MCF 10A (cell line): ENCODE results near the gene SASH3. TPM values are rescaled to one million over a fixed set of nuclear protein-coding genes. Genes with fewer than 3 reads are reported as not detected.

Experiments used
- BruUV-seq: library from RNA; stranded (reverse); fragments of 400-500 nt; replicated peaks from 2 replicates; lab custom pipeline; 2021; lab: Mats Ljungman, UMichigan
- CTCF ChIA-PET: fragments of 300-600 bp; sonication (Branson Sonifier 250); formaldehyde crosslinking; extraction: SDS; loops from one replicate; lab custom pipeline; 2021; ENCODE audit warnings: antibody characterized with exemption, inconsistent platforms; lab: Yijun Ruan, JAX
- POLR2A ChIA-PET: fragments of 300-600, 350-650 bp; sonication (Branson Sonifier 250); formaldehyde crosslinking; extraction: SDS; loops from one replicate; lab custom pipeline; 2020; ENCODE audit warnings: antibody characterized with exemption, inconsistent platforms; lab: Yijun Ruan, JAX
- DNase-seq: peaks from one replicate; pipeline ENCODE4 v3.0.0-alpha.2; 2018; ENCODE audit not compliant: unreplicated experiment
- H3K27ac Mint-ChIP-seq: one replicate; pipeline ENCODE4 v1.8.0; 2022; ENCODE audit warnings: mild to moderate bottlenecking, low read depth, mixed read lengths; ENCODE audit not compliant: unreplicated experiment
- H3K27me3 Mint-ChIP-seq: one replicate; pipeline ENCODE4 v1.8.0; 2022; ENCODE audit warnings: mixed read lengths; ENCODE audit not compliant: insufficient read depth, unreplicated experiment
- H3K36me3 Mint-ChIP-seq: one replicate; pipeline ENCODE4 v1.8.0; 2022; ENCODE audit warnings: mild to moderate bottlenecking, moderate library complexity, mixed read lengths; ENCODE audit not compliant: insufficient read depth, unreplicated experiment
- H3K4me1 Mint-ChIP-seq: one replicate; pipeline ENCODE4 v1.8.0; 2022; ENCODE audit warnings: mixed read lengths; ENCODE audit not compliant: insufficient read depth, unreplicated experiment
- H3K4me3 Mint-ChIP-seq: one replicate; pipeline ENCODE4 v1.8.0; 2022; ENCODE audit warnings: mild to moderate bottlenecking, moderate library complexity, mixed read lengths; ENCODE audit not compliant: unreplicated experiment
- H3K9me3 Mint-ChIP-seq: one replicate; pipeline ENCODE4 v1.8.0; 2022; ENCODE audit warnings: mixed read lengths; ENCODE audit not compliant: unreplicated experiment
- intact Hi-C: fragments of 100-400 bp; cut with micrococcal nuclease; formaldehyde crosslinking; loops from 2 replicates; pipeline ENCODE4 v1.14.1; 2022
- total RNA-seq: library from RNA; stranded (reverse); gene quantifications from 2 replicates; pipeline ENCODE4 v1.2.3, GENCODE V29; 2022
- TF ChIP-seq, protein P1 (sequence below): fragments of 200-600 bp; IDR thresholded peaks from one replicate; pipeline ENCODE4 v1.8.0; 2022; ENCODE audit warnings: antibody characterized with exemption, mild to moderate bottlenecking; ENCODE audit not compliant: unreplicated experiment

The SASH3 gene
- total RNA-seq, 1 experiment from 2014 or later = not detected

DNA sequence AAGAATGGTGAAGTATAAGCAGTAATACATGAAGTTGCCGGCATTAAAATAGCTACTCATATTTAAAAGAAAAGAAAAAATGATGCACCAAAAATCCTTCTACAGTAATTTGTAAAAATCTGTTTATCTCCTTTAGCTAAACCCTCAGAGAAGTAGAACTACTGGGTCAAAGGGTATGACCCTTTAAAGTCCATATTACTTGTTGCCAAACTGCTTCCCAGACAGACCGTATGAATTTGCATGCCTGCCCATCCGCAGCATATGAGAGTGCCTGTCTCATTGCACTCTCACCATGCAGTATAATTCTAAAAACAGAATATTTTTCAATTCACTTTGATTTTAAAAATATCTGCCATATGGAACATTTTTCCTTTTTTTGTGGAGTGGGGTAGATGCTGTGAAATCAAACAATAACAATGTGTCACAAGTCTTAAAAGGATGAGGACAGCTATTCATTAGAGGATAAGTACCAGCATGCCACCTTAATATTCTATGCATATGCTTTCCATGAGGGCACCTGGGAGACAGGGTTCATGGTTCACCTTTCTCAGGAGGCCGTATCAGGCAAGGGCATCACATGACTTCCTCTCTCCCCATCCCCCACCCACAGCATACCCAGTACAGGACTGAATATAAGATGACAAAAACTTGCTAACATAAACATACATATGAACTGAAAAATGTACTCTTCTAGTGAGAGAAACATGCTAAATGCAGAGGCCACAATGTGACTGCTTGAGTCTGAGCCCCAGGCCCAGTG, 46.2 kb downstream of the SASH3 start:
- Mint-ChIP-seq H3K4me3 (no peak overlapping the region), H3K36me3 (peaks cover 46% of the 10 kb centered on the region), H3K4me1 (no peaks in the 10 kb centered on the region), H3K27me3 (peaks cover 13% of the 10 kb centered on the region), H3K27ac (no peak overlapping the region), H3K9me3 (no peaks in the 10 kb centered on the region)
- no TSS peak for BruUV-seq
- TF ChIP-seq, protein P1, sequence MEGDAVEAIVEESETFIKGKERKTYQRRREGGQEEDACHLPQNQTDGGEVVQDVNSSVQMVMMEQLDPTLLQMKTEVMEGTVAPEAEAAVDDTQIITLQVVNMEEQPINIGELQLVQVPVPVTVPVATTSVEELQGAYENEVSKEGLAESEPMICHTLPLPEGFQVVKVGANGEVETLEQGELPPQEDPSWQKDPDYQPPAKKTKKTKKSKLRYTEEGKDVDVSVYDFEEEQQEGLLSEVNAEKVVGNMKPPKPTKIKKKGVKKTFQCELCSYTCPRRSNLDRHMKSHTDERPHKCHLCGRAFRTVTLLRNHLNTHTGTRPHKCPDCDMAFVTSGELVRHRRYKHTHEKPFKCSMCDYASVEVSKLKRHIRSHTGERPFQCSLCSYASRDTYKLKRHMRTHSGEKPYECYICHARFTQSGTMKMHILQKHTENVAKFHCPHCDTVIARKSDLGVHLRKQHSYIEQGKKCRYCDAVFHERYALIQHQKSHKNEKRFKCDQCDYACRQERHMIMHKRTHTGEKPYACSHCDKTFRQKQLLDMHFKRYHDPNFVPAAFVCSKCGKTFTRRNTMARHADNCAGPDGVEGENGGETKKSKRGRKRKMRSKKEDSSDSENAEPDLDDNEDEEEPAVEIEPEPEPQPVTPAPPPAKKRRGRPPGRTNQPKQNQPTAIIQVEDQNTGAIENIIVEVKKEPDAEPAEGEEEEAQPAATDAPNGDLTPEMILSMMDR = no peak
- intact Hi-C loops = loop anchor here (10.0 kb wide), 1 partner anchor 191 kb away; no protein-coding TSS in a partner anchor
- CTCF ChIA-PET = no interaction called here
- POLR2A ChIA-PET = no interaction called here
- no peak for DNase-seq

DNA sequence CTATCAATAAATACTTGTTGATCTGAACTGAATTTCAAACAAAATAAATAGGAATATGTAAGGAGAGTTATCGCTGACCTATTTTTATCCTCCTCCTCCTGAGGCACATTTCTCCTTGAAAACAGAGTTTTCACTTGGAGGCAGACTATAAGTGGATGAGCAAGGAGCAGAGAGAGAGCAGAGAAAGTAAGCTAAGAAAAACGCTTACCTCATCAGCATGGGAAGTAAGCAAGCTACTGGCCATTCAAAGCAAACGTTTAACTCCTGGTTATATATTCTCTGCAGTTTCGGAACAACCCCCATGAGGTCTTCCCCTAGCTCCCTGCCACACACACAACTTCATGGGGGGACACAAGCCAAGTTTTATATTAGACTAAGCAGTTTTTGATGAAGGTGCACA, 50.7 kb downstream of the SASH3 start:
- POLR2A ChIA-PET = interaction anchor here (1.2 kb wide), 1 partner anchor 13 kb away, joined by 3 read pairs; the partner anchor contains the start of gene ZDHHC9
- CTCF ChIA-PET = interaction anchor here (0.5 to 1.5 kb wide), 3 partner anchors 193 to 234 kb away, joined by 3 to 7 read pairs (median 4); no protein-coding TSS in a partner anchor
- BruUV-seq = no TSS peak

DNA sequence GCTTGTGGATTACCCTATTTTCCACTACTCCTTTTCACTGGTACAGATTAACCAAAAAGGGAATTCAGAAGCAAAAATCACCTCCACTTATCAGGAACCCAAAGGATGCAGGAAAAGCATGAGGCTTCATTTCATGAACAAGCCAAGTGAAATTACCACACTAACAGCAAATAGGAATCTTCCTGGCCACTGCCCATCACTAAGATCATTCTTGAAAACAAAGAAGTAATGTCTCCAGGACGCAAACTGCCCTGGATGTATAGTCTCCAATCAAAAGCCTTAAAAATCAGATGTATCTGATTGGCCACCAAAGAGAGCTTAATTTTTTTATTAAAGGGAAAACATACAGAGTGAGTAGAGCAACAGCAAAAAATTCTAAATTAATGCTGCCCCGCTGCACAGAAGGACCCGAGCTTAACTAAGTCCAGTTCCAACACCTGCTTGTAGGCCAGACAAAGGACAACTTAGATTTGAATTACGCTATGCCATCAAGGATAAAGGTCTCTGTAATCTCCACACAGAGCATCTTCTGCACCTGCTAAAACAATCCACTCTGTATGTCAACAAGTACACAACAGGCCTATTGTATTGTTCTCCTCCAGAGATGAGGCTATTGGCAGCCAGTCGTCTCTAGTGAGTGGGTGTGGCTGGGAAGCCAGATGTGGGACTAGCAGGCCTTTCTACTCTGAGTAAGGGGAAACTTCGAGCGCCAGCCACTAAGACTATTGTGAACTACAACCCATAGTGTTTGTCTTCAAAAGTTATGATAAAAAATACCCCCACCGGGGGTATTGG, 51.5 kb downstream of the SASH3 start:
- ChIA-PET CTCF (interaction anchor here (0.7 to 0.8 kb wide), 2 partner anchors 13 to 196 kb away, joined by 3 read pairs; no protein-coding TSS in a partner anchor), POLR2A (interaction anchor here (1.2 kb wide), 1 partner anchor 13 kb away, joined by 3 read pairs; the partner anchor contains the start of gene ZDHHC9)
- Mint-ChIP-seq H3K9me3 (no peaks in the 10 kb centered on the region), H3K4me1 (no peaks in the 10 kb centered on the region), H3K36me3 (peaks cover 35% of the 10 kb centered on the region), H3K4me3 (no peak overlapping the region), H3K27ac (no peak overlapping the region), H3K27me3 (peaks cover 13% of the 10 kb centered on the region)
- TF ChIP-seq, protein P1 = no peak
- no TSS peak for BruUV-seq
- intact Hi-C loops = no loop called here
- no peak for DNase-seq

More for the DNA sequence above, 50.7 kb downstream of the SASH3 start:
- Mint-ChIP-seq H3K4me3 (no peak overlapping the region), H3K4me1 (no peaks in the 10 kb centered on the region), H3K27ac (no peak overlapping the region), H3K9me3 (no peaks in the 10 kb centered on the region), H3K27me3 (peaks cover 13% of the 10 kb centered on the region), H3K36me3 (peaks cover 35% of the 10 kb centered on the region)
- intact Hi-C loops = no loop called here
- DNase-seq = no peak
- TF ChIP-seq, protein P1 = no peak
